Adrenal gland (tissue), 12 donors: ENCODE data around the gene TRIM10. TPM values are rescaled to one million over a fixed set of nuclear protein-coding genes. Genes with fewer than 3 reads are reported as not detected.

Experiments used
- DNase-seq, 7 donors: peaks; one replicate each; pipeline ENCODE4 v3.0.0-alpha.2; 2019 to 2020
- H3K27ac ChIP-seq, 5 donors: fragments of 200-600 bp; sonication (generic) in 4 of 5; 1 replicate in 3 of 5; 2 replicates in 2 of 5; pipeline versions ENCODE4 v1.5.1 to v1.8.0; 2016 to 2020; ENCODE audit warnings: mild to moderate bottlenecking in 1 of 5
- H3K27me3 ChIP-seq: fragments of 200-600 bp; 2 replicates; pipeline ENCODE4 v1.8.0; 2021
- H3K36me3 ChIP-seq, 2 donors: fragments of 200-600 bp; replicated peaks in 1 of 2; 1 replicate in 1 of 2; 2 replicates in 1 of 2; pipeline versions ENCODE4 v1.5.1 to v1.8.0; 2018 to 2022
- H3K4me1 ChIP-seq, 2 donors: fragments of 200-600 bp; replicated peaks in 1 of 2; 1 replicate in 1 of 2; 2 replicates in 1 of 2; pipeline versions ENCODE4 v1.5.1 to v1.8.0; 2018 to 2021
- H3K4me3 ChIP-seq, 4 donors: fragments of 200-600 bp; sonication (generic) in 3 of 4; one replicate each; pipeline ENCODE4 v1.5.1; 2016 to 2018
- H3K9me3 ChIP-seq, 3 donors: fragments of 200-600 bp; sonication (generic) in 1 of 3; replicated peaks in 1 of 3; 1 replicate in 2 of 3; 2 replicates in 1 of 3; pipeline versions ENCODE4 v1.5.1 to v1.8.0; 2016 to 2021
- CTCF ChIP-seq, 6 experiments: fragments of 450-650 bp in 4 of 6; fragments of 200-600 bp in 2 of 6; sonication (generic) in 1 of 6; IDR thresholded peaks; 1 replicate in 5 of 6; 2 replicates in 1 of 6; pipeline versions ENCODE4 v1.5.1 to v1.8.0; 2016 to 2021; ENCODE audit warnings: antibody characterized with exemption in 6 of 6, mild to moderate bottlenecking in 2 of 6, moderate library complexity in 1 of 6
- POLR2A ChIP-seq, 2 donors: fragments of 450-650 bp; IDR thresholded peaks; one replicate each; pipeline ENCODE4 v1.6.1; 2017; ENCODE audit warnings: antibody characterized with exemption in 2 of 2, mild to moderate bottlenecking in 2 of 2, moderate library complexity in 1 of 2
- WGBS, 4 donors: extraction: QIAGEN DNeasy Blood & Tissue Kit in 2 of 4; methylation state at CpG; one replicate each; pipeline versions ENCODE4 v1.1.5 to v1.1.7; 2013 to 2017; 5-methylcytosine and 5-hydroxymethylcytosine counted together
- intact Hi-C, 2 donors: fragments of 100-400 bp; cut with DNase I; formaldehyde crosslinking; loops; one replicate each; pipeline versions ENCODE4 v1.14.1 to v1.15.0; 2022 to 2023
- polyA plus RNA-seq, 3 donors: library from polyadenylated mRNA; stranded (reverse); fragments of 200-250 nt in 2 of 3; fragments of 350-450 nt in 1 of 3; fragmentation: Illumina TruSeq in 1 of 3; extraction: RNeasy Lipid Tissue Mini Kit (QIAGEN cat#74804) in 1 of 3; gene quantifications; one replicate each; pipeline ENCODE4 v1.2.3, GENCODE V29; 2013 to 2014
- total RNA-seq, 9 donors: library from RNA; depleted of rRNA in 4 of 9; stranded (reverse); fragments of >200 nt in 4 of 9; fragments of 120-200 nt in 1 of 9; fragmentation: NEBNext Ultra II Directional in 1 of 9; extraction: Animal tissue kit (Norgen Biotek cat#: 25700) in 1 of 9; gene quantifications; one replicate each; pipeline versions ENCODE4 v1.1.0 to v1.2.4, GENCODE V29; 2013 to 2023
- donor health status: healthy with polysubstance abuse.
- donor health status: Bipolar disorder and iron deficiency.
- donor health status: DM: yes; HTN: yes; CAD: no.
- donor health status: DM: no; HTN: no; CAD: no.
- donor health status: DM: no; HTN: no; CAD: no.
- donor health status: DM: yes; HTN: yes; CAD: no.

Gene TRIM10
- total and polyA plus RNA-seq, 12 donors = 0.67 TPM; not detected in 11

- H3K27ac ChIP-seq = no peak overlapping the region
- H3K9me3 ChIP-seq = no peaks in the 10 kb centered on the region
- intact Hi-C loops = no loop called here
- WGBS, 4 donors = 92 to 95% (median 93%) methylated on average over 8 to 17 of the region's 17 CpGs
- no peaks in the 10 kb centered on the region for H3K36me3 ChIP-seq
- H3K27me3 ChIP-seq = peaks cover 13% of the 10 kb centered on the region
- DNase-seq = no peak
- no peak overlapping the region for H3K4me3 ChIP-seq
- TF ChIP-seq CTCF (IDR thresholded peaks at IDR 0.05) (no peak), POLR2A (IDR thresholded peaks at IDR 0.05) (no peak)
- no peaks in the 10 kb centered on the region for H3K4me1 ChIP-seq
Measured at GRCh38 chr6:30160008-30160784, 815 bp downstream of the TRIM10 start.

GRCh38 chr6:30158475-30159040 lies 2.5 kb downstream of the TRIM10 start:
- intact Hi-C loops = no loop called here
- no peak for DNase-seq
- 64 to 78% (median 71%) methylated on average over 3 of the region's 3 CpGs for WGBS, 4 donors
- H3K9me3 ChIP-seq = no peaks in the 10 kb centered on the region
- no peaks in the 10 kb centered on the region for H3K4me1 ChIP-seq
- no peaks in the 10 kb centered on the region for H3K36me3 ChIP-seq
- no peak overlapping the region for H3K27ac ChIP-seq
- peaks cover 13% of the 10 kb centered on the region for H3K27me3 ChIP-seq
- no peak overlapping the region for H3K4me3 ChIP-seq
- TF ChIP-seq CTCF (IDR thresholded peaks at IDR 0.05) (no peak), POLR2A (IDR thresholded peaks at IDR 0.05) (no peak)

DNA sequence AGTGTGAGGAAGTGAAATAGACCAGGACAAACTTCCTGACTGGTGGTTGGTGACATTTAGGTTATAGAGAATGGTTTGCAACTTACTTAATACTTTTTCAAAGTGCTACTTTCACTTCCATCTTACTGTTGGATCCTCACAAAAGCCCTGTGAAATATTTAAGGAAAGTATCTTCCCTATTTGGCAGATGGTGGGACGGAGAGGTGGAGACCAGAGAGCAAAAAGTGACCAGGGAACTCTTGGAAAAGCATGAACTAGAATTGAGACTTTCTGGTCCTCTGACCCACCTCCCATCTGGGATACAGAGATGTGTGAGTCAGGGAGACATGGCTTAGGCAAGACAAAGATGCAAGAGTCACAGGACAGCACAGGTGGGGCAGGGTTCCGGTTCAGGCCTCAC lies 3.0 kb downstream of the TRIM10 start:
- no peak for DNase-seq
- WGBS, 4 donors = 61 to 88% (median 78%) methylated on average over 2 of the region's 2 CpGs
- no peaks in the 10 kb centered on the region for H3K9me3 ChIP-seq
- no peak overlapping the region for H3K27ac ChIP-seq
- H3K27me3 ChIP-seq = peaks cover 13% of the 10 kb centered on the region
- H3K4me1 ChIP-seq = no peaks in the 10 kb centered on the region
- no peaks in the 10 kb centered on the region for H3K36me3 ChIP-seq
- no peak overlapping the region for H3K4me3 ChIP-seq
- TF ChIP-seq POLR2A (IDR thresholded peaks at IDR 0.05) (no peak), CTCF (IDR thresholded peaks at IDR 0.05) (no peak)
- intact Hi-C loops = no loop called here

DNA sequence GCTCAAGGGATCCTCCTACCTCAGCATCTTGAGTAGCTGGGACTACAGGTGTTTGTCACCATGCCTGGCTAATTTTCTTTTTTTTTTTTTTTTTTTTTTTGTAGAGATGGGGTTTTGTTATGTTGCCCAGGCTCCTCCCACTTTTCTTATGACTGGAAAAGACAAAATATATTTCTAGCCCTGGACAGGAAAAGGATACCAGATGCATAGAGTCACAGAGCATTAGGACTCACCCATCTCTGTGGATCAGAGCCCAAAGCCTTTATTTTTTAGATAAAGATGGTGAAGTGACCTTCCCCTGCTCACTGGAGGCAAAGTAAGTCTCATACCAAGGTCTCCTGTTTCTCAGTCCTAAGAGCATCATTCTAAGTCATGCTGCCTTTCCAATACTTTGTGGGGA lies 3.4 kb downstream of the TRIM10 start:
- H3K27me3 ChIP-seq = peaks cover 13% of the 10 kb centered on the region
- intact Hi-C loops = no loop called here

More for the DNA sequence above, 3.4 kb downstream of the TRIM10 start:
- TF ChIP-seq CTCF (IDR thresholded peaks at IDR 0.05) = no peak
- TF ChIP-seq POLR2A (IDR thresholded peaks at IDR 0.05) = no peak
- Histone ChIP-seq H3K36me3 (no peaks in the 10 kb centered on the region), H3K27ac (no peak overlapping the region), H3K4me1 (no peaks in the 10 kb centered on the region), H3K4me3 (no peak overlapping the region), H3K9me3 (no peaks in the 10 kb centered on the region)
- no peak for DNase-seq
